T-helper 17 cell (primary cell): ENCODE data around the gene RELB. TPM values are rescaled to one million over a fixed set of nuclear protein-coding genes. Genes with fewer than 3 reads are reported as not detected.

ENCODE experiments used
- ATAC-seq: fragments of 150-1000 bp; cut with Tn5 transposase; 2 replicates; pipeline ENCODE4 v1.10.0; 2021; ENCODE audit warnings: mild to moderate bottlenecking, moderate library complexity
- DNase-seq, 3 donors: peaks; one replicate each; pipeline versions ENCODE4 v3.0.0 to v3.0.0-alpha.2; 2020 to 2021
- H3K9me3 ChIP-seq: one replicate; pipeline ENCODE4 v1.7.0; 2013; ENCODE audit warnings: low read length, mild to moderate bottlenecking; ENCODE audit not compliant: control insufficient read depth, poor library complexity, severe bottlenecking
- H3K27ac Mint-ChIP-seq: one replicate; pipeline ENCODE4 v1.8.0; 2022; ENCODE audit warnings: mild to moderate bottlenecking, moderate library complexity, mixed read lengths
- H3K27me3 Mint-ChIP-seq: one replicate; pipeline ENCODE4 v1.8.0; 2022; ENCODE audit warnings: mixed read lengths
- H3K36me3 Mint-ChIP-seq: one replicate; pipeline ENCODE4 v1.8.0; 2022; ENCODE audit warnings: low read depth, mixed read lengths
- H3K4me1 Mint-ChIP-seq: one replicate; pipeline ENCODE4 v1.8.0; 2022; ENCODE audit warnings: mild to moderate bottlenecking, mixed read lengths
- H3K4me3 Mint-ChIP-seq: one replicate; pipeline ENCODE4 v1.8.0; 2022; ENCODE audit warnings: mild to moderate bottlenecking, moderate library complexity, mixed read lengths
- total RNA-seq, 4 donors: library from RNA in 2 of 4; stranded (reverse) in 2 of 4; gene quantifications; one replicate each; pipeline ENCODE4 v1.2.3 and lab custom pipeline; 2022 to 2026

RELB gene, protein sequence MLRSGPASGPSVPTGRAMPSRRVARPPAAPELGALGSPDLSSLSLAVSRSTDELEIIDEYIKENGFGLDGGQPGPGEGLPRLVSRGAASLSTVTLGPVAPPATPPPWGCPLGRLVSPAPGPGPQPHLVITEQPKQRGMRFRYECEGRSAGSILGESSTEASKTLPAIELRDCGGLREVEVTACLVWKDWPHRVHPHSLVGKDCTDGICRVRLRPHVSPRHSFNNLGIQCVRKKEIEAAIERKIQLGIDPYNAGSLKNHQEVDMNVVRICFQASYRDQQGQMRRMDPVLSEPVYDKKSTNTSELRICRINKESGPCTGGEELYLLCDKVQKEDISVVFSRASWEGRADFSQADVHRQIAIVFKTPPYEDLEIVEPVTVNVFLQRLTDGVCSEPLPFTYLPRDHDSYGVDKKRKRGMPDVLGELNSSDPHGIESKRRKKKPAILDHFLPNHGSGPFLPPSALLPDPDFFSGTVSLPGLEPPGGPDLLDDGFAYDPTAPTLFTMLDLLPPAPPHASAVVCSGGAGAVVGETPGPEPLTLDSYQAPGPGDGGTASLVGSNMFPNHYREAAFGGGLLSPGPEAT
- 100 to 1,000 TPM; 128 to 136 TPM for total RNA-seq
- total RNA-seq (lab: John Stamatoyannopoulos, UW), result 43.3 to 49.5 reads per million in 2 donors

DNA sequence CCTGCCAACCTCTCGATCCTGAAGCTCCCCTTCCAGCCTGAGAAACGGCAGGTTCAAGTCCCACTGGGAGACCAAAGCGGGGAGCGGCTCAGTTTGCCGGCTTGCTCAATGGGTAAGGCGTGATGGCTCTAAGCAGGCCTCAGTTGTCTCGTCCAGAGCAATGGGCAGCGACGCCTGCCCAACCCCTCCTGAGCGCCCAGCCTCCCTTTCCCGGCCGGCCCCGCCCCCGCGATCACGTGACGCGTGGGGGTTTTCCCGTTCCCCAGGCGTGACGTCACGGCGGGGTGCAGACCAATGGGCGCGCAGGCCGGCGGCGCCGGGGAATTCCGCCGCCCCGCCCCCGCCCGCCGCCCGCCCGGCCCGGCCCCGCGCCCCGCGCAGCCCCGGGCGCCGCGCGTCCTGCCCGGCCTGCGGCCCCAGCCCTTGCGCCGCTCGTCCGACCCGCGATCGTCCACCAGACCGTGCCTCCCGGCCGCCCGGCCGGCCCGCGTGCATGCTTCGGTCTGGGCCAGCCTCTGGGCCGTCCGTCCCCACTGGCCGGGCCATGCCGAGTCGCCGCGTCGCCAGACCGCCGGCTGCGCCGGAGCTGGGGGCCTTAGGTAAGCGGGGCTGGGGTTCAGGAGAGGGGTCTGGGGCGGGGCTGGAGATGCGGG is at the start of gene RELB:
Gene RELB (plus strand): TSS at position 378 of the 653 bp plus-strand sequence. CDS start 116 bp downstream, at position 494.
- DNase-seq, result peak; percentile 95 to 99 (median 98)
- Mint-ChIP-seq H3K4me3 (peak within 1 kb of the TSS; percentile 96), H3K27ac (peak within 1 kb of the TSS; percentile 97), H3K36me3 (no peaks in the 10 kb centered on the region), H3K4me1 (peaks cover 18% of the 10 kb centered on the region), H3K27me3 (no peaks in the 10 kb centered on the region)
- peak; percentile 72 for ATAC-seq
- H3K9me3 ChIP-seq, result no peaks in the 10 kb centered on the region

DNA sequence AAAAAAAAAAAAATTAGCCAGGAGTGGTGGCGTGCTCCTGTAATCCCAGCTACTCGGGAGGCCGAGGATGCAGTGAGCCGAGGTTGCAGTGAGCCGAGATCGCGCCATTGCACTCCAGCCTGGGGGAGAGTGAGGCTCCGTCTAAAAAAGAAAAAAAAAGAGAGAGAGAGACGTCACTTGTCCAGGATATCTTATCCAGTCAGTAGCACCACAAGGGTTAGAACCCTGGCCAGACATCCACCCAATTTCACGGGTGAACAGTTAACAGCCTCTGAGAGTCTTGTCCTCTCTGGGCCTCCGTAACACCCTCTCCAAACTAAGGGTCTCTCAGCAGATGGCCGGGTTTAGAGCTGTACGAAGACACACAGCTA is 47.0 kb upstream of the RELB start:
- Mint-ChIP-seq H3K4me3 (peak overlapping the region; percentile 100), H3K4me1 (peaks cover 38% of the 10 kb centered on the region)
- no peak for ATAC-seq

DNA sequence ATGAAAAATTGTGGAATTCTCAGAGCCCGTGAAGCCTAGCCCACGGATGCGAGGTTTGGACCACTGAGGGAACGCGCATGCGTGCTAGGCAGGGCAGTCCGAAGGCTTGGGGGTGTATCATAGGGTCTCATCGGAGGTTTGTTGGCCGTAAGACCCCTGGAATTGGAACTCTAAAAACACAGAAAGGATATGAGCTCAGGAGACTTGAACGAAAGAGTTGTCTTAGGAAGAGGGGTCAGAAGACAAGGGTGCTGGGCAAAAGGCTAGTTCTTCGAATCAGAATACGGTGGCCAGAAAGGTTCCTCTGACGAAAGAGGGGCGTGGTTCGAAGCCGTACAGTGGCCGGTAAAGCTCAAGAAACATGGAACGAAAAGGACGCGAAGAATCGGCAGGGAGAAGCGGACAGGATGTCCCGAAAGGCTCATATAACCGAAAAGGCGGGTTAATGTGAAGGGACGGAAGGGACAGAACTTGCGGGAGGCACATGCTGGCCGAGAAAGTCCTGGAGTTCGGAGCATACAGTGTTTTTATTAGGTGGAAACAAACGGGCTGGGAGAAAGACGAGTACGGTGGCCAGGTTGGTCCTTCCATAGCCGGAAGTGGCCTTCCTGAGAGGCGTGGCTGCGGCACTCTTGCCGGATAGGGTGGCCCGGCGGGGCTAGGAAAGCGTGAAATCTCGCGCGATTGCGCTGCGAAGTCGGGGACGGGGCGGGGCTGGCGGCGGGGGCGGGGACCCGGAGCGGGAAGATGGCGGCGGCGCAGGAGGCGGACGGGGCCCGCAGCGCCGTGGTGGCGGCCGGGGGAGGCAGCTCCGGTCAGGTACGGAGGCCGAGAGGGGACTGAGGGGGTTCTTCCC is 46.4 kb upstream of the RELB start, which contains the start of gene CLPTM1:
Gene CLPTM1 (plus strand): TSS at position 732 of the 856 bp plus-strand sequence. CDS start 16 bp downstream, at position 748.
- H3K9me3 ChIP-seq, result no peaks in the 10 kb centered on the region
- Mint-ChIP-seq H3K27ac (peak within 1 kb of the TSS; percentile 99), H3K4me3 (peak within 1 kb of the TSS; percentile 100), H3K4me1 (peaks cover 43% of the 10 kb centered on the region), H3K36me3 (peaks cover 8% of the 10 kb centered on the region), H3K27me3 (no peaks in the 10 kb centered on the region)
- ATAC-seq (peak; percentile 92), DNase-seq (peak; percentile 91 to 97 (median 95))

More for the DNA sequence above, 47.0 kb upstream of the RELB start:
- H3K9me3 ChIP-seq, result no peaks in the 10 kb centered on the region
- peak overlapping the region; percentile 99 for H3K27ac Mint-ChIP-seq
- H3K36me3 Mint-ChIP-seq, result peaks cover 8% of the 10 kb centered on the region
- DNase-seq, result no peak
- no peaks in the 10 kb centered on the region for H3K27me3 Mint-ChIP-seq

DNA sequence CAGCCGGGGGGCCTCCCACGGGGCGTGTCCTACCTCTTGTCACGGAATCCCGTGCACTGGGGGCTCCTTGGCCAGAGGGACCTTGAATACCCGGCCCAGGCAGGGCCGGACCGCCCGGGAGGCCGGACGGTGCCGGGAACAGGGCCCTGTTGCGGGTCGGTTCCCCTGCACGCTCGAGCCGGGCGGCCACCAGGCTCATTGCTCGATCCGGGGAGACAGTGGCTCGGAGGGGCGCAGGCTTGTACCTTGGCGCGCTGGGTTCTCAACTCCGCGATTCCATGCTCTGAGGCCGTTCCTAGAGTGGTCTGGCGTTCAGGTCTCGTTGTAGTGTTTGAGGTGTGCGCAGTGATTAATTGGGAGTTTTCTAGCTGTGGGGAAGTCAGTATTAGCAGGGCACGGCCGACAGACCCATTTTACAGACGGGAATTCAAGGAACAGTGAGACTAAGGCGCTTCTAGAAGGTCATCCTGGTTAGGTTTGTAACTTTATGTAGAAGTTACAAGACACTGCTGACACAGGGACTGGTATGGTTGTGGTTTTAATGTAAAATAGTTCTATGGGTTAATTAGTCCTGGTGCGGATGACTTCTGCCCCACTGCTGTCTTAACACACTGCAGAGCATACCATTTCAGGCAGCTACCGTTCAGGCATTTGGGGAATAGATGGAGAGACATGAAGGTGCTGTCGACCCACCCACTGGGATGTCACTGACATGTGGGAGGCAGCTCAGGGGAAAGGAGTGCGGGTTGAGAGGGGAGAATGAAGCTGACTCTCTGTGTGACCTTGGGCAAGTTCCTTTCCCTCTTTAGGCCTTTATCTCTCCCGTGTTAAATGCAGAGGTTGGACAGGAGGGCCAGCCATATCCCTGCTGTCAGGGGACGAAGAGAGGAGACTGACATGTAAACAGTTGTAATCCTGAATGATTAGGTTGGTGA is 45.5 kb upstream of the RELB start:
- Mint-ChIP-seq H3K27me3 (no peaks in the 10 kb centered on the region), H3K4me1 (peaks cover 49% of the 10 kb centered on the region), H3K4me3 (peak overlapping the region; percentile 100), H3K36me3 (peaks cover 8% of the 10 kb centered on the region), H3K27ac (peak overlapping the region; percentile 99)
- ATAC-seq (peak; percentile 7), DNase-seq (no peak)
- no peaks in the 10 kb centered on the region for H3K9me3 ChIP-seq

DNA sequence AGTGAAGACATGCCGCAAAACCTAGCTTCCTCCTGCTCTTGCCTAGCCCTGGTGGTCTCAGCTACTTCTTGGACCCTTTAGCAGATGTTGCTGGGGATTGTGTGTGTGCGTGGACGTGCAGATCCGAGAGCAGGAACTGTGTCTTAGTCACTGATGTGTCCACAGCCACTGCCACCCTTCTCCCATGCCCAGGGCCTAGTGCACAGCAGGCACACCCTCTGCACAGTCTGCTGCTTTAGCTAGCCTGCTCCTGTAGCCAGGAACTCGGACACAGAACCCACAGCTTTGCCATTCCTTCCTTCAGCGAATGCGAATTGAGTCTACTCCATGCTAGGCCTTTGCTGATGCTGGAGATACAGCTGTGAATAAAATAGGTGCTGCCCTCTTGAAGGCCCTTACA is 43.7 kb upstream of the RELB start:
- Mint-ChIP-seq H3K27ac (peak overlapping the region; percentile 77), H3K4me3 (peak overlapping the region; percentile 100), H3K36me3 (peaks cover 8% of the 10 kb centered on the region), H3K27me3 (no peaks in the 10 kb centered on the region), H3K4me1 (peaks cover 49% of the 10 kb centered on the region)
- no peak for ATAC-seq
- no peaks in the 10 kb centered on the region for H3K9me3 ChIP-seq
- no peak for DNase-seq

DNA sequence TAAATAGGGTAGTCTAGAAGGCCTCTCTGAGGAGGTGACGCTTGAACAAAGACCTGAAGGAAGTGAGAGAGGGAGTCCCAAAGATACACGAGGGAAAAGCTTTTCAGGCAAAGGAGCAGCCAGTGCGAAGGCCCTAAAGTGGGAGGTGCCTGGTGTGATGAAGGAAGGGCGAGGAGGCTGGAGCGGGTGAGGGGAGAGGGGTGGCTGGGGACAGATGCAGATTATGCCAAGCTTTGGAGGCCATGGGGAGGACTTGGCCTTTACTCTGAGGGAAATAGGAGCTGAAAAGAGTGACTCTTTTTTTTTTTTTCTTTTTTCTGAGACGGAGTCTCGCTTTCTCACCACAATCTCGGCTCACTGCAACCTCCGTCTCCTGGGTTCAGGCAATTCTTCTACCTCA is 43.2 kb upstream of the RELB start:
- no peaks in the 10 kb centered on the region for H3K9me3 ChIP-seq
- H3K4me3 Mint-ChIP-seq, result peak overlapping the region; percentile 100
- H3K27ac Mint-ChIP-seq, result peak overlapping the region; percentile 77
- no peak for ATAC-seq
- DNase-seq, result no peak
- peaks cover 49% of the 10 kb centered on the region for H3K4me1 Mint-ChIP-seq
- H3K27me3 Mint-ChIP-seq, result no peaks in the 10 kb centered on the region
- H3K36me3 Mint-ChIP-seq, result peaks cover 8% of the 10 kb centered on the region

DNA sequence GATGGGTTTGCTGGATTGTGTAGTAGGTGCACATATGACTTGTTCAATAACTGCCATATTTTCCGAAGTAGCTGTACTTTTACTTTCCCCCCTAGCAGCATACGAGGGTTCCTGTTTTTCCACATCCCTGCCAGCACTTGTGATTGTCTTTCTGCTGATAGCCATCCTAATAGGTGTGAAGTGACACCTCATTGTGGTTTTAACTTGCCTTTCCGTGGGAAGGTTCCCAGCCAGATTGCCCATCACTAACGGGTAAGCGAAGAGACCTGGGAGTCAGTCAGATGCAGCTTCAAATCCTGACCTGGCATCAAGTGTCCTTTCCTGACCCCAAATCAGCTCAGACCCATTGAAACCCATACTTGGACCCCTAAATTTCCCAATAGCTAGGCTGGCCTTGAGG is 41.6 kb upstream of the RELB start:
- H3K27ac Mint-ChIP-seq, result peak overlapping the region; percentile 80
- no peaks in the 10 kb centered on the region for H3K27me3 Mint-ChIP-seq
- H3K4me1 Mint-ChIP-seq, result peaks cover 44% of the 10 kb centered on the region
- DNase-seq (no peak), ATAC-seq (no peak)
- peaks cover 7% of the 10 kb centered on the region for H3K36me3 Mint-ChIP-seq
- no peak overlapping the region for H3K4me3 Mint-ChIP-seq
- no peaks in the 10 kb centered on the region for H3K9me3 ChIP-seq

DNA sequence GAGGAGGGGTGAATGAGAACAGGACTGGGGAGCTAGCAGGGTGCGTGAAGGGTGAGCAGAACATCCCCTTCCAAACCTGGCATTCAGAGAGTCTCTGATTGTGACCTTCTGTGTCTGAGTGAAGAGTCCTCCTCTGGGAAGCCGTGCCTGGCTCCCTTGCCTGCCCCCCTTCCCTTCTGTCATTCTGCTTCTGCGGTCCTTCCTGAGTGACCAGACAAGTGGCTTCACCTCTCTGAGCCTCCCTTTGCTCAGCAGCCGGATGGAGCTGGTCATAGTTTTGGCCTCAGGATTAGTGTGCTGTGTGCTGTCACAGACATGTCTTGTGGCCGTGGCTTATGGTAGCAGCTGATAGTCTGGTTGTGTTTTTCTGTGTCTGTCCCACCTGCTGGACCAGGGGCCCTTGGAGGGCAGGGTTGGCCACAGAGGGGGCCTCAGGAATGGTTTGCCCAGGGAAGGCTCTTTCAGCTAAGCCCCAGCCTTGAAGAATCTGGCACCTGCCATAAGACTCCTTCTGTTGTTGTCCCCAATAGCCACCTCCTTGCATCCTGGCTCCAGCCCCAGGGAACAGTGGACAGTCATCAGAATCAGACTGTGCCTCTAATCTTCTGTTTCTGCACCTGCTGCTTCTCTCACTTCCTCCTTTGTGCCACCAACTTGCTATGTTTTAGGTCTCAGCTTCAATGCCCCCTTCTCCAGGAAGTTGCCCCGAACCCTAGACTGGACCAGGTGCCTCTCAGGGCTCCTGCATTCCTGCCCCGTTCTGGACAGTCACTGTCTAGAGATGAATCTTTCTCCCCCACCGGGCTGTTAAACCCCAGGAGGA is 40.1 kb upstream of the RELB start:
- H3K27ac Mint-ChIP-seq, result peak overlapping the region; percentile 80
- ATAC-seq, result no peak
- peaks cover 35% of the 10 kb centered on the region for H3K4me1 Mint-ChIP-seq
- no peak overlapping the region for H3K4me3 Mint-ChIP-seq
- H3K27me3 Mint-ChIP-seq, result no peaks in the 10 kb centered on the region
- peaks cover 2% of the 10 kb centered on the region for H3K36me3 Mint-ChIP-seq
- DNase-seq, result no peak
- no peaks in the 10 kb centered on the region for H3K9me3 ChIP-seq

DNA sequence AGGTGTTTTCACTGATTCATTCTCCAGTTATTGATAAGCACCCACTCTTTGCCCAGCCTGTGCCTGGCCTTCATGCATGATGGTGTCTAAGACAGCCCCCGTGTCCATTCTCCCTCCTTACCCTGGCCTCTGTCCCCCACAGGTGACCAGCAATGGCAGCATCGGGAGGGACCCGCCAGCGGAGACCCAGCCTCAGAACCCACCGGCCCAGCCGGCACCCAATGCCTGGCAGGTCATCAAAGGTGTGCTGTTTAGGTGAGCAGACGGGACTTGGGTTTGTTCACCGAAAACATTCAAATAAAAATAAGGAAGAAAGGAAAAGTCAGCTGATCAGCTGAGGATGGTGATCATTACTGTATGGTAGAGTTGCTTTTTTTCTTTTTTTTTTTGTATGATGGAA is 39.4 kb upstream of the RELB start:
- H3K4me3 Mint-ChIP-seq, result no peak overlapping the region
- H3K4me1 Mint-ChIP-seq, result peaks cover 31% of the 10 kb centered on the region
- peaks cover 2% of the 10 kb centered on the region for H3K36me3 Mint-ChIP-seq
- no peak overlapping the region for H3K27ac Mint-ChIP-seq
- no peaks in the 10 kb centered on the region for H3K27me3 Mint-ChIP-seq
- no peak for DNase-seq
- H3K9me3 ChIP-seq, result no peaks in the 10 kb centered on the region
- ATAC-seq, result no peak

DNA sequence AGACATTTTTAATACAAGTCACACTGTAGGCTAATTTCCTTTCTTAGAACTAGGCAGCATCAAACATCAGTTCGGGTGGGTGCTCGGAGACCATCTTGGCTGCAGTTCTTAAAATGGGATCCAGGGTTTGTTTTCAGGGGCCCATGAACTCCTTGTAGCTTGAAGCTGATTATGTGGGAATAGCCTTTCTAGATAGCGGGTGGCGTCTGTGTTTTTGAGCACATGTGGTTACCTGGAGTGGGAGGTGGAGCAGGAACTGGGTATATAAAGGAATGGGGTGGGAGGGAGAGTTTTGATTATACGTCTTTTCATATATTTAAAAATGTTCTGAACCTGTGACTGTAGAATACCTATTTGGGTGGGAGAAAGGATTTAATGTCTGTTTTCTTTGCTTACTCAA is 33.1 kb upstream of the RELB start:
- Mint-ChIP-seq H3K36me3 (peaks cover 6% of the 10 kb centered on the region), H3K27ac (peak overlapping the region; percentile 21)

DNA sequence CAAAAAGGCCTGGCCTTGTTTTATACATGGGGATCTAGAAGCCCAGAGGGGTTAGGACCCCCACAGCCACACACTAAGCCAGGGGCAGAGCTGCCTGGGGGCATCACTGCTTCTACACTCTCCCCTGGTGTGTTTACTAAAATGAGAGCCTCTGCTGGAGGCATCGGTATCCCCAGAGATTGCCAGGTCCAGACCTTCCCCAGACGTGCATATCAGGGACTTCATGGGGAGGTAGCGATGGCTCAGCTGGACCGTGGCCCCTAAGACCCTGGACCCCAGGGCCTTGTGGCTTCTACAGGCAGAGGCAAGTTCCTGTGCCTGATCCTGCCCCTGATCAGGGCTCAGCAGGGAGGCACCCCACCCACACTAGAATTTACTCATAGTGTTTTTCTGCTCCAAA is 32.6 kb upstream of the RELB start:
- Mint-ChIP-seq H3K27me3 (no peaks in the 10 kb centered on the region), H3K36me3 (peaks cover 6% of the 10 kb centered on the region), H3K27ac (peak overlapping the region; percentile 21), H3K4me3 (no peak overlapping the region), H3K4me1 (peaks cover 12% of the 10 kb centered on the region)
- ATAC-seq (no peak), DNase-seq (no peak)
- no peaks in the 10 kb centered on the region for H3K9me3 ChIP-seq

More for the DNA sequence above, 33.1 kb upstream of the RELB start:
- H3K27me3 Mint-ChIP-seq, result no peaks in the 10 kb centered on the region
- no peaks in the 10 kb centered on the region for H3K9me3 ChIP-seq
- DNase-seq, result no peak
- peaks cover 12% of the 10 kb centered on the region for H3K4me1 Mint-ChIP-seq
- no peak overlapping the region for H3K4me3 Mint-ChIP-seq
- ATAC-seq, result no peak
